DND-41 (cell line): ENCODE measurements around the gene XRCC6.

ENCODE experiments used
- EZH2 ChIP-seq: IDR thresholded peaks from 3 replicates; pipeline ENCODE4 v1.6.1; 2012; ENCODE audit warnings: borderline replicate concordance, low read depth, mild to moderate bottlenecking, moderate library complexity, low read length, inconsistent platforms; ENCODE audit not compliant: severe bottlenecking
- TF ChIP-seq, protein P1 (sequence below): IDR thresholded peaks from 2 replicates; pipeline ENCODE4 v1.5.1; 2012; ENCODE audit warnings: borderline replicate concordance, low read length, moderate library complexity, mild to moderate bottlenecking; ENCODE audit not compliant: poor library complexity, severe bottlenecking; ENCODE audit errors: extremely low read depth

DNA sequence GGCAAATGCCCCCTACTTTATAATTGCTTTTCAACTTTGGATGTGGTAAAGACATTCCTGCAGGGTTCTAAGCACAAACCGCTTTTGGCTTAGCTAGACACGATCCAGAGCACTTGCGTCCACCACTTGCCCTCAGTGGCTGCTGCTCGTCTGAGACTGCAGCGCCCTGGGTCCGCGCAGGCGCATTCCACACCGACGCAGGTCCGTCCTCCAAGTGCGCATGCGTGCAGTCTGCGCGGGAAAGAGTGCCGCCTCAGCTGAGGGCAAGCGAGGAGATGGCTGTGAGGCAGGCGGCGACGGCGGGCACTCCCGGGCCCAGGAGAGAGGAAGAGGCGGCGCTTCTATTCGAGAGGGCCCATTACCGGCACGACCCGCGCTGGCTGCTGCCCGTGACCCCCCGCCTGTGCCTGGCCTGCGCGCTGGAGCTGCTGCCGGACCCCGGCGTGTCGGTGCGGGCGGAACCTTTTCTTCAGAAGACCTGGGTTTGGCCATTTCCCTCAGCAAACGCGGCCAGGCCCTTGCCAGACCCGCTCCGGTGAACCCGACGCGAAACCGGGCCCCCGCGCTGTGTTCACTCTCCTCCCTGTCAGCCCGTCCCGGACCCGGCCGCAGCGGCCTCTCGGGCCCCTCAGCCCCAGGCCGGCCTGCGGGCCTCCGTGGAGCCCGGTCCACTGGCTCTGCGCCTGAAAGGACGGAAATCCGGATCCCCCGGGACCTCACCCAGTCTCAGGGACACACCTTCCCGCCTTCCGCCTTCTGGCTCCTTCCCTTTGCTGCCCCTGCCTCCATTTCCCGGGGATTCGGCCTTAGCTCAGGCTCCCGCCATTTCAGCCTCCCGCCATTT is 78.4 kb downstream of the XRCC6 start, which contains the start of gene MEI1:
- TF ChIP-seq, protein P1, sequence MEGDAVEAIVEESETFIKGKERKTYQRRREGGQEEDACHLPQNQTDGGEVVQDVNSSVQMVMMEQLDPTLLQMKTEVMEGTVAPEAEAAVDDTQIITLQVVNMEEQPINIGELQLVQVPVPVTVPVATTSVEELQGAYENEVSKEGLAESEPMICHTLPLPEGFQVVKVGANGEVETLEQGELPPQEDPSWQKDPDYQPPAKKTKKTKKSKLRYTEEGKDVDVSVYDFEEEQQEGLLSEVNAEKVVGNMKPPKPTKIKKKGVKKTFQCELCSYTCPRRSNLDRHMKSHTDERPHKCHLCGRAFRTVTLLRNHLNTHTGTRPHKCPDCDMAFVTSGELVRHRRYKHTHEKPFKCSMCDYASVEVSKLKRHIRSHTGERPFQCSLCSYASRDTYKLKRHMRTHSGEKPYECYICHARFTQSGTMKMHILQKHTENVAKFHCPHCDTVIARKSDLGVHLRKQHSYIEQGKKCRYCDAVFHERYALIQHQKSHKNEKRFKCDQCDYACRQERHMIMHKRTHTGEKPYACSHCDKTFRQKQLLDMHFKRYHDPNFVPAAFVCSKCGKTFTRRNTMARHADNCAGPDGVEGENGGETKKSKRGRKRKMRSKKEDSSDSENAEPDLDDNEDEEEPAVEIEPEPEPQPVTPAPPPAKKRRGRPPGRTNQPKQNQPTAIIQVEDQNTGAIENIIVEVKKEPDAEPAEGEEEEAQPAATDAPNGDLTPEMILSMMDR: no peak
- no peak for TF ChIP-seq EZH2
